K562 (cell line): ENCODE measurements around the gene KRTAP10-4. TPM values are rescaled to one million over a fixed set of nuclear protein-coding genes. Genes with fewer than 3 reads are reported as not detected.
"Not testable (repeated sequence)": the region's sequence is repeated elsewhere in the genome, so short reads cannot be mapped to it uniquely, and the experiment has no call there.

Experiments used
- ATAC-seq: fragments of 200-7000 bp; cut with Tn5 transposase; 3 replicates; pipeline ENCODE4 v1.9.1; 2020; ENCODE audit warnings: moderate library complexity
- Bru-seq: library from RNA; stranded (reverse); fragments of 400-500 nt; gene quantifications from one replicate; lab custom pipeline; 2021; lab: Mats Ljungman, UMichigan
- BruChase-seq, 2 experiments: library from RNA; stranded (reverse); fragments of 400-500 nt; gene quantifications; one replicate each; lab custom pipeline; 2021; lab: Mats Ljungman, UMichigan
- BruUV-seq: library from RNA; stranded (reverse); fragments of 400-500 nt; replicated peaks from 2 replicates; lab custom pipeline; 2021; lab: Mats Ljungman, UMichigan
- CTCF ChIA-PET: fragments of 300-600 bp; formaldehyde crosslinking; extraction: SDS; loops from one replicate; lab custom pipeline; 2021; ENCODE audit warnings: low intra/inter-chr PET ratio; lab: Yijun Ruan, JAX
- POLR2A ChIA-PET: fragments of 300-600, 350-650 bp; sonication (Branson Sonifier 250); formaldehyde crosslinking; extraction: SDS; loops from one replicate; lab custom pipeline; 2021; ENCODE audit warnings: antibody characterized with exemption, inconsistent platforms; lab: Yijun Ruan, JAX
- DNase-seq, 4 experiments: peaks; one replicate each; pipeline versions ENCODE4 v3.0.0 to v3.0.0-alpha.2; 2011 to 2018; ENCODE audit warnings: low spot score in 3 of 4, mixed read lengths in 3 of 4; ENCODE audit errors: extremely low read depth in 1 of 4
- FAIRE-seq: peaks from 2 replicates; lab custom pipeline; 2011; peaks lifted over from hg19 to GRCh38; lab: Jason Lieb, UNC
- H2AFZ ChIP-seq: 2 replicates; pipeline ENCODE4 v1.6.0; 2011; ENCODE audit warnings: low read depth, low read length, control low read depth, inconsistent platforms
- H3K27ac ChIP-seq: fragments of 200-600 bp; 3 replicates; pipeline ENCODE4 v1.8.0; 2011; ENCODE audit warnings: low read depth, mild to moderate bottlenecking, control low read depth, inconsistent platforms, low read length, moderate library complexity, mixed read lengths; ENCODE audit errors: extremely low read depth
- H3K27me3 ChIP-seq, 2 experiments: fragments of 300-600 bp in 1 of 2; 2 replicates in 1 of 2; 3 replicates in 1 of 2; pipeline versions ENCODE4 v1.6.0 to v1.8.0; 2011; ENCODE audit warnings: inconsistent platforms in 2 of 2, low read length in 2 of 2, mild to moderate bottlenecking in 1 of 2, mixed read lengths in 1 of 2, moderate library complexity in 1 of 2; ENCODE audit not compliant: control insufficient read depth in 2 of 2, insufficient read depth in 2 of 2
- H3K36me3 ChIP-seq: fragments of 300-600 bp; 3 replicates; pipeline ENCODE4 v1.8.0; 2011; ENCODE audit warnings: mild to moderate bottlenecking, low read length, inconsistent platforms; ENCODE audit not compliant: control insufficient read depth, insufficient read depth
- H3K4me1 ChIP-seq, 2 experiments: fragments of 200-600 bp in 1 of 2; replicated peaks in 1 of 2; 2 replicates in 1 of 2; 3 replicates in 1 of 2; pipeline versions ENCODE4 v1.5.1 to v1.8.0; 2011; ENCODE audit warnings: inconsistent platforms in 2 of 2, low read length in 2 of 2, mild to moderate bottlenecking in 1 of 2, mixed read lengths in 1 of 2, moderate library complexity in 1 of 2; ENCODE audit not compliant: control insufficient read depth in 2 of 2, insufficient read depth in 2 of 2
- H3K4me2 ChIP-seq: 2 replicates; pipeline ENCODE4 v1.6.1; 2011; ENCODE audit warnings: low read length, control low read depth, inconsistent platforms, mixed read lengths; ENCODE audit not compliant: insufficient read depth
- H3K4me3 ChIP-seq: fragments of 200-600 bp; sonication (generic), shearing (Covaris generic); 2 replicates; pipeline ENCODE4 v1.5.1; 2016; ENCODE audit warnings: control low read depth, inconsistent platforms
- H3K79me2 ChIP-seq: fragments of 200-600 bp; 3 replicates; pipeline ENCODE4 v1.8.0; 2011; ENCODE audit warnings: low read length, inconsistent platforms; ENCODE audit not compliant: control insufficient read depth, insufficient read depth
- H3K9ac ChIP-seq, 2 experiments: 2 replicates each; pipeline versions ENCODE4 v1.6.0 to v1.6.1; 2011; ENCODE audit warnings: low read depth in 2 of 2, low read length in 2 of 2, control low read depth in 1 of 2, inconsistent platforms in 1 of 2, mild to moderate bottlenecking in 1 of 2, mixed read lengths in 1 of 2; ENCODE audit not compliant: insufficient read depth in 1 of 2
- H3K9me1 ChIP-seq: one replicate; pipeline ENCODE4 v1.6.0; 2011; ENCODE audit warnings: inconsistent platforms, mild to moderate bottlenecking, low read length, moderate library complexity; ENCODE audit not compliant: control insufficient read depth, insufficient read depth
- H3K9me3 ChIP-seq: replicated peaks from 2 replicates; pipeline ENCODE4 v1.5.1; 2011; ENCODE audit warnings: low read depth, low read length, inconsistent platforms; ENCODE audit not compliant: control insufficient read depth, insufficient read depth
- H4K20me1 ChIP-seq: replicated peaks from 2 replicates; pipeline ENCODE4 v1.6.1; 2011; ENCODE audit warnings: low read length, inconsistent platforms, mixed read lengths; ENCODE audit not compliant: control insufficient read depth, insufficient read depth
- WGBS: fragments of 100-300 bp; shearing (Covaris generic); methylation state at CpG from one replicate; pipeline ENCODE4 v1.1.6; 2016; ENCODE audit warnings: low coverage, mixed read lengths; ENCODE audit not compliant: insufficient coverage; ENCODE audit errors: missing lambda C conversion rate; 5-methylcytosine and 5-hydroxymethylcytosine counted together
- in situ Hi-C: fragments of 300-500 bp; cut with MboI; formaldehyde crosslinking; loops from 4 replicates; pipeline ENCODE4 v1.15.0; 2018; ENCODE audit warnings: inconsistent platforms, mixed read lengths
- intact Hi-C: fragments of 100-400 bp; cut with micrococcal nuclease; formaldehyde crosslinking; loops from 2 replicates; pipeline ENCODE4 v1.14.2; 2022
- long read RNA-seq, 3 experiments: library from polyadenylated mRNA in 2 of 3; library from RNA in 1 of 3; unstranded in 2 of 3; stranded (forward) in 1 of 3; transcript quantifications; one replicate each; pipeline ENCODE4 v2.0.0, GENCODE V29; 2019 to 2022
- polyA minus RNA-seq, 3 experiments: library from RNA; depleted of rRNA, polyadenylated mRNA; stranded (reverse); fragments of >200 nt; gene quantifications; 2 replicates each; pipeline ENCODE4 v1.2.3, GENCODE V29; 2011
- polyA plus RNA-seq, 8 experiments: library from polyadenylated mRNA; depleted of rRNA in 4 of 8; stranded (reverse) in 5 of 8; unstranded in 3 of 8; fragments of >200 nt; fragmentation: Nextera tagmentation in 2 of 8; fragmentation: Illumina TruSeq in 1 of 8; extraction: Ambion mirVana in 2 of 8; extraction: Trizol in 1 of 8; gene quantifications; 2 replicates each; pipeline versions ENCODE4 v1.2.1 to v1.2.3, GENCODE V29; 2011 to 2014; ENCODE audit warnings: inconsistent platforms in 1 of 8, missing spikeins in 1 of 8
- total RNA-seq, 7 experiments: library from RNA; depleted of rRNA in 6 of 7; stranded (reverse); fragments of >200 nt in 6 of 7; fragmentation: Illumina TruSeq in 2 of 7; extraction: Trizol in 2 of 7; gene quantifications; 2 replicates each; pipeline versions ENCODE4 v1.2.1 to v1.2.3, GENCODE V29; 2011 to 2021; ENCODE audit warnings: low replicate concordance in 1 of 7

Gene KRTAP10-4, protein sequence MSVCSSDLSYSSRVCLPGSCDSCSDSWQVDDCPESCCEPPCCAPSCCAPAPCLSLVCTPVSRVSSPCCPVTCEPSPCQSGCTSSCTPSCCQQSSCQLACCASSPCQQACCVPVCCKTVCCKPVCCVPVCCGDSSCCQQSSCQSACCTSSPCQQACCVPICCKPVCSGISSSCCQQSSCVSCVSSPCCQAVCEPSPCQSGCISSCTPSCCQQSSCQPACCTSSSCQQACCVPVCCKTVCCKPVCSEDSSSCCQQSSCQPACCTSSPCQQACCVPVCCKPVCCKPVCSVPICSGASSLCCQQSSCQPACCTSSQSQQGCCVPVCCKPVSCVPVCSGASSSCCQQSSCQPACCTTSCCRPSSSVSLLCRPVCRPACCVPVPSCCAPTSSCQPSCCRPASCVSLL
- total RNA-seq (2011; cell fraction: chromatin; rRNA removed; ENCODE audit: low replicate concordance): not detected in 2 replicates
- not detected in 2 replicates for total RNA-seq (2011; cell fraction: nucleolus; rRNA removed)
- total RNA-seq (2011; cell fraction: nucleoplasm; rRNA removed): not detected in 2 replicates
- total RNA-seq (2014; rRNA removed): not detected in 2 replicates
- total RNA-seq (2014; rRNA removed; fragmentation: Illumina TruSeq; extraction: Trizol): not detected in 2 replicates
- not detected in 2 replicates for total RNA-seq (2015; rRNA removed; fragmentation: Illumina TruSeq; extraction: Trizol)
- total RNA-seq (2021): not detected in 2 replicates
- polyA plus RNA-seq (2011; rRNA removed): not detected in 2 replicates
- polyA plus RNA-seq (2011; cell fraction: cytosol; rRNA removed): not detected in 2 replicates
- polyA plus RNA-seq (2011; cell fraction: nucleus; rRNA removed): not detected in 2 replicates
- not detected in 2 replicates for polyA plus RNA-seq (2012)
- polyA plus RNA-seq (2014; fragmentation: Illumina TruSeq; extraction: Trizol): not detected in 2 replicates
- not detected for polyA plus RNA-seq (2014; fragmentation: Nextera tagmentation; extraction: Ambion mirVana)
- polyA plus RNA-seq (2014; rRNA removed): not detected in 2 replicates
- polyA minus RNA-seq (2011; rRNA and poly(A)+ RNA removed): not detected in 2 replicates
- polyA minus RNA-seq (2011; cell fraction: cytosol; rRNA and poly(A)+ RNA removed): not detected in 2 replicates
- not detected in 2 replicates for polyA minus RNA-seq (2011; cell fraction: nucleus; rRNA and poly(A)+ RNA removed)
- percentile 4 among the genes with signal in this experiment for Bru-seq, nascent RNA
- BruChase-seq, experiment 1, labeled RNA remaining after a 2-hour chase: percentile 7 among the genes with signal in this experiment
- BruChase-seq, experiment 2, labeled RNA remaining after a 6-hour chase: percentile 7 among the genes with signal in this experiment
- long read RNA-seq, experiment 1: 0 reads
- long read RNA-seq, experiment 2: 0 reads
- long read RNA-seq, experiment 3: 0 reads

DNA sequence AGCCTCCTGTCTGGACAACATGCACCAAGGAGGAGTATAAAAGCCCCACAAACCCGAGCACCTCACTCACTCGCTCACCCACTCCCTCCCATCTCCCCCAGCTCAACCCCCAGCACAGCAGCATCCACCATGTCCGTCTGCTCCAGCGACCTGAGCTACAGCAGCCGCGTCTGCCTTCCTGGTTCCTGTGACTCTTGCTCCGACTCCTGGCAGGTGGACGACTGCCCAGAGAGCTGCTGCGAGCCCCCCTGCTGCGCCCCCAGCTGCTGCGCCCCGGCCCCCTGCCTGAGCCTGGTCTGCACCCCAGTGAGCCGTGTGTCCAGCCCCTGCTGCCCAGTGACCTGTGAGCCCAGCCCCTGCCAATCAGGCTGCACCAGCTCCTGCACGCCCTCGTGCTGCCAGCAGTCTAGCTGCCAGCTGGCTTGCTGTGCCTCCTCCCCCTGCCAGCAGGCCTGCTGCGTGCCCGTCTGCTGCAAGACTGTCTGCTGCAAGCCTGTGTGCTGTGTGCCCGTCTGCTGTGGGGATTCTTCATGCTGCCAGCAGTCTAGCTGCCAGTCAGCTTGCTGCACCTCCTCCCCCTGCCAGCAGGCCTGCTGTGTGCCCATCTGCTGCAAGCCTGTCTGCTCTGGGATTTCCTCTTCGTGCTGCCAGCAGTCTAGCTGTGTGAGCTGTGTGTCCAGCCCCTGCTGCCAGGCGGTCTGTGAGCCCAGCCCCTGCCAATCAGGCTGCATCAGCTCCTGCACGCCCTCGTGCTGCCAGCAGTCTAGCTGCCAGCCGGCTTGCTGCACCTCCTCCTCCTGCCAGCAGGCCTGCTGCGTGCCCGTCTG, at the start of gene KRTAP10-4:
Gene KRTAP10-4 (plus strand): TSS at position 100 of the 827 bp plus-strand sequence. CDS start 30 bp downstream, at position 130.
- H3K36me3 ChIP-seq, H3K4me2 ChIP-seq, H3K79me2 ChIP-seq, H3K4me3 ChIP-seq, H3K9me1 ChIP-seq, CTCF ChIA-PET, BruUV-seq, in situ Hi-C loops, H2AFZ ChIP-seq, H3K27ac ChIP-seq, H3K9me3 ChIP-seq, H4K20me1 ChIP-seq, intact Hi-C loops, FAIRE-seq, DNase-seq, ATAC-seq: not testable (repeated sequence)
- Histone ChIP-seq H3K27me3 (peaks cover 20 to 57% of the 10 kb centered on the region in 2 experiments; a peak in 4 of 5 replicates), H3K4me1 (peaks cover 0 to 17% of the 10 kb centered on the region in 2 experiments; a peak in 1 of 5 replicates), H3K9ac (peak within 1 kb of the TSS in 1 of 2 experiments; percentile 33; a peak in 1 of 4 replicates)
- 4% methylated on average over 19 of the region's 25 CpGs for WGBS
- POLR2A ChIA-PET: interaction anchor here (0.8 kb wide), 1 partner anchor 18 kb away, joined by 5 read pairs; the partner anchor contains the start of gene KRTAP10-6
